Endothelial cell (in vitro differentiated cells): Measurements from ENCODE around the gene TMEM237. TPM values are rescaled to one million over a fixed set of nuclear protein-coding genes. Genes with fewer than 3 reads are reported as not detected.

Experiments used
- DNase-seq: peaks from one replicate; pipeline ENCODE4 v3.0.0; 2021; ENCODE audit warnings: low spot score
- H3K27ac Mint-ChIP-seq: one replicate; pipeline ENCODE4 v1.8.0; 2021; ENCODE audit warnings: mixed read lengths, inconsistent platforms; ENCODE audit not compliant: unreplicated experiment
- H3K27me3 Mint-ChIP-seq: one replicate; pipeline ENCODE4 v1.8.0; 2021; ENCODE audit warnings: mild to moderate bottlenecking, moderate library complexity, mixed read lengths, inconsistent platforms; ENCODE audit not compliant: unreplicated experiment
- H3K36me3 Mint-ChIP-seq: one replicate; pipeline ENCODE4 v1.8.0; 2021; ENCODE audit warnings: mild to moderate bottlenecking, low read depth, mixed read lengths, inconsistent platforms; ENCODE audit not compliant: unreplicated experiment
- H3K4me1 Mint-ChIP-seq: one replicate; pipeline ENCODE4 v1.8.0; 2021; ENCODE audit warnings: mild to moderate bottlenecking, mixed read lengths, inconsistent platforms; ENCODE audit not compliant: unreplicated experiment
- H3K4me3 Mint-ChIP-seq: one replicate; pipeline ENCODE4 v1.8.0; 2021; ENCODE audit warnings: mild to moderate bottlenecking, mixed read lengths, inconsistent platforms; ENCODE audit not compliant: unreplicated experiment
- H3K9me3 Mint-ChIP-seq: one replicate; pipeline ENCODE4 v1.8.0; 2021; ENCODE audit warnings: mixed read lengths, inconsistent platforms; ENCODE audit not compliant: unreplicated experiment
- CTCF ChIP-seq: fragments of 200-600 bp; sonication (generic); IDR thresholded peaks from one replicate; pipeline ENCODE4 v1.5.0; 2021; ENCODE audit warnings: antibody characterized with exemption; ENCODE audit not compliant: unreplicated experiment
- total RNA-seq: library from RNA; stranded (reverse); fragmentation: NEBNext Ultra II Directional; extraction: Animal tissue kit (Norgen Biotek cat#: 25700); gene quantifications from one replicate; pipeline ENCODE4 v1.2.1, GENCODE V29; 2021; ENCODE audit not compliant: unreplicated experiment

Gene TMEM237
- total RNA-seq, 1 donor from 2014 or later: 22.3 TPM

DNA sequence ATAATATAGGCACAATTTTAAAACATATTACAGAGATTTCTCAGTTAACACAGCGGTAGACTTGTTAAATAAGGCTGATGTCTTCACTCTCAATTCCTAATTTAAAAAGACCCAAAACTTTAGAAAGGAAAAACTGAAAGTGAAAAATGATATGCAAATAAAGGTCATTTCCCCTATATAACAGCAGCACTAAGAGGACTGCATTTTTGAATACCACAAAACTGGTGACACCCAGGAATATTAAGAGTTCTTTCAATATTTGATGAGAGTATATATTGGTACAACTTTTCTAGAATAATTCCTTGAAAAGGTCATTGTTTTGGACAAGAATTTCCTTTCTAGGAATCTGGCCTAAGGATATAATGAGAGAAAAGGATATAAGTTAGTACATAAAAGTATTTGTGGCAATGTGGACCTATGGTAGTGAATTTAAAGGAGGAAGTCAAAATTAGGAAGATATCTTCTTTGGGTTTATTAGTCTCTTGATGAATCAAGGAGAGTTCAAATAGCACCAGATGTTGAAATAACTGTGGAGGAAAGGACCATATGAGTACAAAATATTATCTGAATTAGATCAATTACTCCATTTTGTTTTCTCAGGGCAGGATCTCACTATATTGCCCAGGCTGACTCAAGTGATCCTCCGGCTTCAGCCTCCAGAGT is 70.3 kb downstream of the TMEM237 start:
- no peaks in the 10 kb centered on the region for H3K36me3 Mint-ChIP-seq
- H3K27me3 Mint-ChIP-seq: peaks cover 3% of the 10 kb centered on the region
- H3K9me3 Mint-ChIP-seq: no peaks in the 10 kb centered on the region
- H3K27ac Mint-ChIP-seq: no peak overlapping the region
- no peak for DNase-seq
- H3K4me3 Mint-ChIP-seq: no peak overlapping the region
- no peaks in the 10 kb centered on the region for H3K4me1 Mint-ChIP-seq
- TF ChIP-seq CTCF: no peak

Other genes with a start within 250 kb of the TMEM237 start
- 18.4 TPM for gene TRAK2, start 192.0 kb downstream of the TMEM237 start, total RNA-seq
- gene STRADB, start 191.8 kb downstream of the TMEM237 start, total RNA-seq: 18.5 TPM
- gene MPP4, start 55.1 kb upstream of the TMEM237 start, total RNA-seq: 0.13 TPM
- 43.1 TPM for gene ALS2, start 137.4 kb upstream of the TMEM237 start, total RNA-seq
- gene CDK15, start 163.0 kb upstream of the TMEM237 start, total RNA-seq: not detected